ENCODE results near the gene SULT1A2.
"Not testable (repeated sequence)": the region's sequence is repeated elsewhere in the genome, so short reads cannot be mapped to it uniquely, and the experiment has no call there.

Gene SULT1A2

DNA sequence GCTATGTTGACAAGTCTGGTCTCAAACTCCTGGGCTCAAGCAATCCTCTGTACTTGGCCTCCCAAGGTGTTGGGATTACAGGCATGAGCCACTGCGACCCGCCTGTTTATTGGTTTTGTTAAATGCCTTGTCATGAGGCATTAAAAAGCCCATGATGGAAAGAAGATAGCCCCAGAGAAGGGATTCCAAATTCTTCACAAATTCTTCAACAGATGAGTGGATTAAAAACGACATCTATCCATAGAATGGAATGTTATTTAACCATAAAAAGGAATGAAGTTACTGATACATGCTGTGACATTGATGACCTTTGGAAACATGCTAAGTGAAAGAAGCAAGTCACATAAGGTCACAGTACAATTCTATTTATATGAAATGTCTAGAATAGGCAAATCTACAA, 38.4 kb downstream of the SULT1A2 start:
- no peak for DNase-seq (ENCODE audit: low read depth)

DNA sequence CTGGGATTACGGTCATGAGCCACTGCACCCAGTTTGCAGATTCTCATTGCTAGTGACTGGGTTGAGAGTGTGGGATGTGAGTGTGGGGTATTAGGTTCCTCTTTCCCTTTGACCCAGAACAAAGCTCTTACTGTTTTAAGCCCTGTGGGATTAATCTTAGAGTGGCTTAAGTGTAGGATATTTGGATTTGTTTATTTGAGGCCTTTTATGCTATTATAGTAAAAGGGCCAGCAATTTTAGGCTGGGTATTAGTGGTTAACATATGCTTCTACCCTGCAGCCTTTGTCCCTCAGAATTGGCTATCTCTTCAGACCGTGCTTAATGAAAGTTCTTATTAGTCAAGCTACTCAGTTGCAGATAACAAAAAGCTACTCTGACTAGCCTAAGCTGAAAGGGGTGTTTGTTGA, 39.9 kb downstream of the SULT1A2 start:
- DNase-seq (ENCODE audit: low read depth) = no peak

DNA sequence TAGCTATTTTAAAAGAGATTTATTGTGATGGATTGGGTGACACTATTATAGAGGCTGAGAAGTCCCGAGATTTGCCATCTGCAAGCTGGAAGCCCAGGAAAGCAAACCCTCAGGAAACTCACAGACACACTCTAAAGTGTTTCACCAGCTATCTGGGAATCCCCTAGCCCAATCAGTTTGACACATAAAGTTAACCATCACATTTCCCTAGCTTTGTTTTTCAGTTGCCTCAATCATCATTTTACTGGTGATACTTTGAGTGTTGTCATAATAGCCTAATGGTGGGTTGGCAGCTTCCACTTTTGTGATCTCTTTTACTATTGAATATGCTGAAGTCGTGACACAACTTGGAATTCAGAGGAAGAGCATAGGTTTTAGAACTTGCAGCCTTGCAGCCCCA, 41.3 kb downstream of the SULT1A2 start:
- no peak for DNase-seq (ENCODE audit: low read depth)

DNA sequence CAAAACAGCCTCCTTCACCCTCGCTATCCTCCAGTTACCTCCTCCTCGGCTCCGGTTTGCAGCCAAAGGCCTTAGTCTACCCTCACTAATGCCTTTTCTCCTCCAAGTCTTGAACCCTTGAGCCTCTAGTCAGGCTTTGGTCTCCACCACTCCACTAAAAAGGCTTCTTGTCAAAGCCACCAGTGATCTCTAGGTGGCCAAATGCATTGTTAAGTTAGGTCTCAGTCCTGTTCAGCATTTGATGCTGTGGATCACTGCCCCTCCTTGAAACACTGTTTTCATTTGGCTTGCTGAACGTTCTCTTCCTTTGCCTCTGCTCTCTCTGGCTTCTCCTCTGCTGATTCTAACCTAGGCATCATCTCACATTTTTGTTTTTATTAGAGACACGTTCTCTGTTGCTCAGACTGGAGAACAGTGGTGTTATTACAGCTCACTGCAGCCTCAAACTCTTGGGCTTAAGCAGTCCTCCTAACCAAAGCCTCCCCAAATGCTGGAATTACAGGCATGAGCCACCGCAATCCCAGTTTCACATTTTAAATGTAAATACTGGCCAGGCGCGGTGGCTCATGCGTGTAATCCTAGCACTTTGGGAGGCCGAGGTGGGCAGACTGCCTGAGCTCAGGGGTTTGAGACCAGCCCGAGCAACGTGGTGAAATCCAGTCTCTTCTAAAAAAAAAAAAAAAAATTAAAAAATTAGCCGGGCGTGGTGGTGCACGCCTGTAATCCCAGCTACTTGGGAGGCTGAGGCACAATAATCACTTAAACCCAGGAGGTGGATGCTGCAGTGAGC, 42.0 kb downstream of the SULT1A2 start:
- no peak for DNase-seq (ENCODE audit: low read depth)

DNA sequence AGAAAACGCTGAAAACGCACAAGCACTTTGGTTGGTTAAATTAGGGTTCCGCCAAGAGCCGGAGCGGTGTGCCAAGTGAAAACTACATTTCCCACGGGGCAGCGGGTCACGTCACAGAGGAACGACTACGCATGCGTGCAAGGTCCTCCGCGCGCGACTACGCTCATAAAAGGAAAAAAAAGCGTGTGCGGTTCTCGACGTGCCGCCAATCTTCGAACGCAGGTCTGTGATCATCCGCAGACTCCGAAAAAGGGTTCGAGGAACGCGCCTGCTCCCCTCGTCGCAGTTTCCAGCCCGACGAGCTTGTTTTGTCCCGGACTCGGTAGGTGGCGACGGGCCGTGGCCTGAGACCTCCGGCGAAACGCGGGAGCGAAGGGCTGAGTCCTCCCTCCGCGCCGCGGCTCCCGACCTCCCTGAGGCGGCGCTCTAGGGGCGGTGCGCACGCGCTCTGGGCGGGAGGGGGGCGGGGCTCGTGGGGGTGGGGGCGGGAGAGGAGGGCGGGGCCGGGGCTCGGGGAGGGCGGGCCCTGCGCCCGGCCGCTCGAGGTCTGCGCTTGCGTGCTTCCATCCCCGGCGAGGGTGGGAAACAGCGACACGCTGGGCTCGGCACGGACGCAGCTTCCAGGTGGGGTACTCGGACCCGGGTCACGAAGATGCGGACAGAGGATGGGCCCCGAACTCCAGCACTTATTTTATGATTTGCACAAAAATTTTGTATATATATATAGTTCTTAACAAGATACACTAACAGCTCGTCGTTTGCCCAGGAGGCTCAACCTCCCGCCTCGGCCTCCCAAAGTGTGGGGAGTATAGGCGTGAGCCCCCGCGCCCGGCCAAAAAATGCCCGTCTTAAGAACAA, 42.8 kb downstream of the SULT1A2 start, which contains the start of gene SGF29:
Gene SGF29, plus strand, starts transcription at position 145 of the 858 bp plus-strand sequence. CDS start 27,150 bp downstream, outside the sequence.
- DNase-seq (ENCODE audit: low read depth) = peak; percentile 63

DNA sequence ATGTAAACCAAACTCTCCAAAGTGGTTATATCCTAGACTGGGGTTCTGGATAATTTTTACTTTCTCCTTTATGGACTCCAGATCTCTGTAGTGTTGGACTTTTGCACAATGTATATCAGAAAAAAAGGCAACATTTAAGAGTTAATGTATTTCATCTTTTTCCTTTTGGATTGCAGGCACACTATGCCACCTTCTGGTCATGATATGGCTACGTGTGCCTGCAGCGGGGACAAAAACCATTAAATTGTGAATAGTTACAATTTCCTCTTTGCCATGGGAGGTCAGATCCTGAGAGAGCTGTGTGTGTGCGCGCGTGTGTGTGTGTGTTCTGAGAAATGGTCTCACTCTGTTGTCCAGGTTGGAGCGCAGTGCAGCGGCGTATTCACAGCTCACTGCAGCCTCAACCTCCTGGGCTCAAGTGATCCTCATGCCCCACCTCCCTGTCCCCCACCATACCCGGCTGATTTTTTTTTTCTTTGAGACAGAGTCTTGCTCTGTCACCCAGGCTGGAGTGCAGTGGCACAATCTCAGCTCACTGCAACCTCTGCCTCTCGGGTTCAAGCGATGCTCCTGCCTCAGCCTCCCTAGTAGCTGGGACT, 47.5 kb downstream of the SULT1A2 start:
- no peak for DNase-seq (ENCODE audit: low read depth)

DNA sequence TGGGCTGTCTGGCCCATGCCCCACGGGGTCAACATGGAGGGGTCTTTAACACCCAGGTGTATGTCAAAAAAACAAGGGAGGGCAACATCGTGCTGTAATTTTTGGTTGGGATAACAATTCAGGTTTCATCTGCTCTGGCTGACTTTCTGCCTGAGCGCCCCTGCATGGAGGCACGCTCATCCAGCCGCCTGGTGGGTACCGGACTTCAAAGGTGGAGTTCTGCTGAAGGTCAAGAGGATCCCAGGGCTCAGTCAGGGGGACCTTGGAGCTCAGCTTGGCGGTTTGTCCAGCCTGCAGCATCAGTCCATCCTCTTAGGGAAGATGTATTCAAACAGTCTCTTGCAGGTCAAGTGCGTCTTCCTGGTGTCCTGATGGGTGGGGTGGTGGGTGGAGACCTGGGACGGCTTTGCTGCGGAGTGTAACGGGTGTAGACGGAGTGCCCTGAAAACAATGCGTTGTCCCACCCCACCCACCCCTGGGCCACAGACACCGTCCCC, 48.5 kb downstream of the SULT1A2 start:
- DNase-seq (ENCODE audit: low read depth) = no peak

DNA sequence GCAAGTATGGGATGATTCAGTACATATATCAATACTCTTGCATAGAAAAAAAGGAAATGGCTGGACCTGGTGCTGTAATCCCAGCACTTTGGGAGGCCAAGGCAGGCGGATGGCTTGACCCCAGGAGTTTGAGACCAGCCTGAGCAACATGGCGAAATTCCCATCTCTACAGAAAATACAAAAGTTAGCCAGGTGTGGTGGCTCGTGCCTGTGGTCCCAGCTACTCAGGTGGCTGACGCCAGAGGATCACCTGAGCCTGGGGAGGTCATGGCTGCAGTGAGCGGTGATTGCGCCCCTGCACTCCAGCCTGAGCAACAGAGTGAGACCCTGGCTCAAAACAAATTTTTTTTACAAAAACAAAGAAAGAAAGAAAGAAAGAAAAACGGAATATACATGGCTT, 50.2 kb downstream of the SULT1A2 start:
- no peak for DNase-seq (ENCODE audit: low read depth)

DNA sequence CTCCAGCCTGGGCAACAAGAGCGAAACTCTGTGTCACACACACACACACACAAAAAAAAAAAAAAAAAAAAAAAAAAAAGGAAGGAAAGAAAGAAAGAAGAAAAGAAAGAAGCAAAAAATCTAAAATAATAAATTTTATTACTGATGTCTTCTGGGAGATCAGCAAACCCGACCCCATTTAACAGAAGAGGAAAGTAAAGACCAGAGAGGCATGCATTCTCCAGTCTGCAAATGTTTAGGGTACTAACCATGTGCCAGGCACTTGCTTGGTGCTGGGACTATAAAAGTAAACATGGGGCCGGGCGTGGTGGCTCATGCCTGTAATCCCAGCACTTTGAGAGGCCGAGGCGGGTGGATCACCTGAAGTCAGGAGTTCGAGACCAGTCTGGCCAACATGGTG, 50.9 kb downstream of the SULT1A2 start:
- DNase-seq (ENCODE audit: low read depth) = not testable (repeated sequence)

DNA sequence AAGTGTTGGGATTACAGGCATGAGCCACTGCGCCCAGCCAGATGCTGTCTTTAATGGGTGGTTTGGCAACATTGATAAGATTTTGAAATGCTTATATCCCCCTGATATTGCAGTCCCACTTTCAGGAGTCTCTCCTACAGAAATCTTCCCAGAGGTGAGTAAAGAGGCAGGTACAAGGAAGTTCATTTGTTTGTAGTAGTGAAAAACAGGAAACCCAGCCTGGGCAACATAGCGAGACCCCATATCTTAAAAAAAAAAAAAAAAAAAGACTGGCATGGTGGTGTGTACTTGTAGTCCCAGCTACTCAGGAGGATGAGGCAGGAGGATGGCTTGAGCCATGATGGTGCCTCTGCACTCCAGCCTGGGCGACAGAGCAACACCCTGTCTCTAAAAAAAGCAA, 51.9 kb downstream of the SULT1A2 start:
- DNase-seq (ENCODE audit: low read depth) = no peak

DNA sequence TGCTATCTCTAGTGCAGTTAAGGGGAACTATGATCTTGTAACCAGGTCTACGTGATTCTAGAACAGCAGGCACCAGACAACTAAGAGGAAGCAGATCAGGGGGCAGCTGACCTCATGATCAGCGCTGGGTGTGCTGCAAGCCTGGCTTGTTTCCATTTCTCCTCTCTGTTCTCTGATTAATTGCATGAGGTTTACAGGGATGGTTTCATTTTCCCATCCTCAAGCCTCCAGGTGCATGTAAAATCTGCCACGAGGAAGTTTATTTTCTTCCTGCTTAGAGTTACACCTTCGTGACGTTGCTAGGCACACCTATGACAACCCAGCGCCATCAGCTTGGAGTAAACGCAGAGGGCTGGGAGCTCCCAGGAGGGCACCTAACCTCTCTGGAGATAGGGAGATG, 53.8 kb downstream of the SULT1A2 start:
- no peak for DNase-seq (ENCODE audit: low read depth)

DNA sequence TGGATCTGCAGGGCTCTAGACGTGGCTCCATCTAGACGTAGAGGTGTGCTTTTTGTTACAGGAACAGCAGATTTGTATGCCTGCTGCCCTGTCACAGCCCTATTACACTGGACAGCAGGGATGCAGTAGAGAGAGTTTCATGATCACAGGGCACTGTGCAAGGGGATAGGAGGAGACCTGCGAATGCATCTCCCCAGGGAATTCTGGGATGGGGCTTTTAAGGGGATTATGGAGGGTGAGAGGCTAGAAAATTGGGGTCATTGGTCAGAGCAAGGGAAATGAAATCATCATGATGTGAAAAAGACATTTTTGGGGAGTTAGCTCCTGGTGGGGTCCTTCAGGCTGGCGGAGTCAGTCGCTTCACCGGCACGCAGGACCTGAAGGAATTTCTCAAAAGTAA, 54.2 kb downstream of the SULT1A2 start:
- no peak for DNase-seq (ENCODE audit: low read depth)
